GM19328 (cell line): ENCODE measurements around the gene COQ10B.
"Not testable (repeated sequence)": the region's sequence is repeated elsewhere in the genome, so short reads cannot be mapped to it uniquely, and the experiment has no call there.

Experiments used
- ATAC-seq: cut with Tn5 transposase; IDR thresholded peaks from one replicate; pipeline ENCODE4 v1.9.1; 2021; ENCODE audit warnings: mild to moderate bottlenecking, moderate library complexity; ENCODE audit not compliant: unreplicated experiment

The COQ10B gene

DNA sequence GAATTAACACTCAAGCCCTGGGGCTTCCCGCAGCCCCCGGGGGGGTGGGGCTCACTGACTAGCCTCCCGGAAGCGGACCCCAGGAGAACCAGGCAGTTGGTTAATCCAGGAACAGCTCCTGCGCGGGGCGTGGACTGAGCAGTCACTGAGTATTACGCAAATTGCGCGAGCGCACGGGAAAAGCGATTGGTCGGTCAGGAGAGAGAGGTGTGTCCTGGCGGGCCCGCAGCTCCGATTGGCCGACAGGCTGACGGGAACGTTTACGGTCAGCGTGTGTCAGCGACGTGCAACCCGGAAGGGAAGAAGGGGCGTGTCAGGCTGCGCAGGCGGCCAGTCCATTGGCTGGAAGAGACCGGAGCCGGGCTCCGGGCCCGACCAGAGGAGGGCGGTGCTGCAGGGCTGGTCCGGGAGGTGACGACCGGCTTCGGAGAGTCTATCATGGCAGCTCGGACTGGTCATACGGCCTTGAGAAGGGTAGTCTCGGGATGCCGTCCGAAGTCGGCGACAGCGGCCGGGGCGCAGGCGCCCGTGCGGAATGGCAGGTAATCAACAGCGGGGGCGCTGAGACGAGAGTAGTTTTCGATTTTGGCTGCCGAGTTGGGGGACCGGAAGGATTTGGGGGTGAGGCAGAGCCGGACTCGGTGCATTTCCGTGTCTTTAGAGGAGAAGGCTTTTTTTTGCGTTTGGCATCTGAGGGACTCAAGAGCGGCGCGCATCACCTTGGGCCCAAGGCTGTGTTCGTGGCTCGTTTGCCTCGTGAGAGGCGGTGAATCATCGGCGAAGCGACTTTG is at the start of gene COQ10B:
TSS of gene COQ10B (plus strand) at position 430 of the 791 bp plus-strand sequence. CDS start at position 439, 9 bp downstream.
- peak; percentile 96 for ATAC-seq

DNA sequence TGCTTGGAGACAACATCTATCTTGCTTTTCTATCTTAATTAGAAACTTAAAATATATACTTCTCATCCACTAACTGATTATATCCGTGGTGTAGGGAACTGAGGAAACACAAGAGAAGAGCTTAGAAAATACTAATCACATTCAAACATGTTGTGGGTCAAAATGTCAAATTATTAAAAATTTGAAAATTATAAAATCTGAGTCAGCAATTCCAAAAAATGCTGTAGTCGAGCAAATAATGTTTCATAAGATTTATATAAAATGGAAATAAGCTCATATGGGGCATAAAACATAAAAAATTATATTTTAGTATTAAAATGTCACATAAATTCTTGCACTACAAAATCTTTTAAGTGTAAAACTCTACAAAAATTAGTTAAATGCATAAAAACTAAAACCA is 47.8 kb upstream of the COQ10B start:
- no peak for ATAC-seq

DNA sequence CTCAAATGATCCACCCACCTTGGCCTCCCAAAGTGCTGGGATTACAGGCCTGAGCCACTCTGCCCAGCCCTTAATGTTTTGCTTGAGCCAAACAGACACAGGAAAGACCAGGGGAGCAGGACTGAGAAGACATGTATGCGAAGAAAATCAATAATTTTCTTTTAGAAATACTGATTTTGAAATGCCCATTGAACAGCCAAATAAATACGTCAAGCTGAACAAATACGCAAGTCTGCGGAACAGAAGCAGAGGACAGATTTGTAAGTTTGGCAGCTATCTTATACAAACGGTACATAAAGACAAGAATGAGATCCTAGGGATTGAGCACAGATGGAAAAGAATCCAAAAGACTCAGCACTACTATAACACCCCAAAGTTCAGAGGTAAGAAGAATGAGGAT is 39.3 kb upstream of the COQ10B start:
- ATAC-seq, result no peak

DNA sequence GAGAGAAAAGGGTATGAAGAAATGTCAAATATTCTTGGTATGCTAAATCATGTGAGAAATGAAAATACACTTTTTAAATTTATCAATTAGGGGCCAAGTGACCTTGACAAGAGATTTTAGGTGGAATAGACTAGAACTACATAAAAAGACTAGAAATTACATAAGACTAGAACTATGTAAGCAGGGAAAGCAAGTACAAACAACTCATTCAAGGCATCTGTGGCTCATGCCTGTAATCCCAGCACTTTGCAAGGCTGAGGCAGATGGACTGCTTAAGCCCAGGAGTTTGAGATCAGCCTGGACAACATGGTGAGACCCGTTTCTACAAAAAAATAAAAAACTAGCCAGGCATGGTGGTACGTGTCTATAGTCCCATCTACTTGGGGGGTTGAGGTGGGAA is 38.8 kb upstream of the COQ10B start:
- no peak for ATAC-seq

DNA sequence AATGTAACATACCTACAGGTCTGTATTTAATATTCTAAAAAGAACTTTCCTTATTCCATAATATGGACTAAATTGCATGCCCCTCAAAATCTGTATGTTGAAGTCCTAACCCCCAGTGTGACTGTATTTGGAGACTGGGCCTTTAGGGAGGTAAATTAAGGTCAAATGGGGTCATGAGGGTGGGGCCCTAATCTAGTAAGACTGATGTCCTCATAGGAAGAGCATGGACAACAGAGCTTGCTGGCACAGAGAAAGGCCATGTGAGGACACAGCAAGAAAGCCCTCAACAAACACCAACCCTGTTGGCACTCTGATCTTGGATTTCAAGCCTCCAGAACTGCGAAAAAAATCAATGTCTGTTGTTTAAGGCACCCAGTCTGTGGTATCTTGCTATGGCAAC is 37.1 kb upstream of the COQ10B start:
- no peak for ATAC-seq

DNA sequence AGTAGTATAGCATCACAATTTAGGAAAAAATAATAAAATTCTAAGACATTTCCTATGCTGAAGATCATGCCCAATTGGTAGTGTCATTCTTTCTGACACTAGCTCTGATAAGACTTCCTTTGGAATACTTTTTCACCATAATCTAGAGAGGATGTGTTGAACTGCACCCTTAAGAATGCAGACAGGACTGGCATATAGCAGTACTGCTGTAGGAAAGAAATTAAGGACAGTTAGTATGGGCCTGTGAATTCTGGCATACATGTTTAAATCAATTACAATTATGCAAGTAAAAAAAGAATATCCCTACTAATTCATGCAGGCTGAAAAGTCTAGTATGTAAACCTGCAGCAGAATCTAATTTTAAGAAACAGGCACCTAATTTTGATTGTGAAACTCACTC is 33.9 kb upstream of the COQ10B start:
- ATAC-seq, result no peak

DNA sequence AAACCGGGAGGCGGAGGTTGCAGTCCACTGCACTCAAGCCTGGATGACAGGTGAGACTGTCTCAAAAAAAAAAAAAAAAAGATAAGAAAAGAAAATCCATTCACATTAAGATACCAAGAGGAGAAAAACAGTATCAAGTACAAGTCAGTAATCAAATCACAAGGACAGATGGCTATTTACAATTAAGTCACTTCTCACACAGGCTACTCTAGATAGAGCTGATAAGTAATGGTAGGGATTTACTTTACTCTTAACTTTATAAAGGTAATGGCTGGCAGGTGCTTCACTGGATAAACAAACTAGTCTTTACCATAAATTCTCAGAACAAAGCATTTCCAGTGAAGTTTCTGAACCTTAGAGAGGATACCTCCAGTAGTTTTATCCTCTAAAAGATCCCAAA is 30.0 kb upstream of the COQ10B start:
- no peak for ATAC-seq

- no peak for ATAC-seq
These were observed 27.8 kb upstream of the COQ10B start for GRCh38 chr2:197425550-197425949.

DNA sequence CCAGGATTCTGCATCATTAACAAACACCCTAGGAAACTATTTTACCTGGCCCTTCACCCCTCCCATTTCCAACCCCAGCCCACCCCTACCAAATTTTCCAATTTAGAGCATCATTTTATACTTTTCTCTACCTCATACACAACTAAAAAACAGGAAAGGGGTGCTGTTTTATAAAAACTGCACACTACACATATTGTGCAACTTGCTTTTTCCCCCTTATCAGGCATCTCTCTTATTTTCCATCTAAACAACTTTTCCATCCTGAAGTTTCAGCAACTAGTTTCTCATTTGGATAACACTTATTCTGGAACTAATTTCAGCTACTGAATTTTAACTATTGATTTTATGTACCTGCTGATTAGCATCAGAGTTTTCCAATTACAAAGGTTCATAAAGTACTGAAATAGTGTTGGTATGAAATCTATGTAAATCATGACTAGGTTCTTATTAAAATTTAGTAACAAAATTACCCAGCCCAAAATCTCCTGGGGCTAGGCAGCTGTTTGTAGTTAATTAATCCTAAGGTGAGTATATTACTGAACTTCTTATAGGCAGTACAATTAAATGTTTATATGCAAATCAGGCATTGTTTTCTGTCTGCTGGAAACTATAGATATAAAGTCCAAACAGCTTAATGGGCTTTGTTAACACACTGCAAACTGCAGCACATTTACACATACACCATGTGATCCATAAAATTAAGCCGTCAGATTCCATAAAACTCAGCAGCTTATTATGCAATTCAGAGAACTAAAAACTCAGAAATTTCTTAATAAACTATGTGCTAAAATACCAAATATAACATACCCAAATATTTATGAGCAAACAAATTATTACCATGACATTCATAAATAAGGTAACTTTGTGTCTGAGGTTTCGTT is 26.4 kb upstream of the COQ10B start:
- ATAC-seq, result no peak

DNA sequence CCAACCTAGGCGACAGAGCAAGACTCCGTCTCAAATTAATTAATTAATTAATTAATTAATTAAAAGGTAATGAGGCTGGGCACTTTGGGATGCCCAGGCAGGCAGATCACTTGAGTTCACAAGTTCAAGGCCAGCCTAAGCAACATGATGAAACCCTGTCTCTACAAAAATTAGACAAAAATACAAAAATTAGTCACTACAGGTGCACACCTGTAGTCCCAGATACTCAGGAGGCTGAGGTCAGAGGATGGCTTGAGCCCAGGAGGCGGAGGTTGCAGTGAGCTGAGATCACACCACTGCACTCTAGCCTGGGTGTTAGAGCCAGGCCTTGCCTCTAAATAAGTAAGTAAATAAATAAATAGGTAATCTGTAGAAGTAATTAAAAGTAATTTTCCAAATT is 25.4 kb upstream of the COQ10B start:
- no peak for ATAC-seq

DNA sequence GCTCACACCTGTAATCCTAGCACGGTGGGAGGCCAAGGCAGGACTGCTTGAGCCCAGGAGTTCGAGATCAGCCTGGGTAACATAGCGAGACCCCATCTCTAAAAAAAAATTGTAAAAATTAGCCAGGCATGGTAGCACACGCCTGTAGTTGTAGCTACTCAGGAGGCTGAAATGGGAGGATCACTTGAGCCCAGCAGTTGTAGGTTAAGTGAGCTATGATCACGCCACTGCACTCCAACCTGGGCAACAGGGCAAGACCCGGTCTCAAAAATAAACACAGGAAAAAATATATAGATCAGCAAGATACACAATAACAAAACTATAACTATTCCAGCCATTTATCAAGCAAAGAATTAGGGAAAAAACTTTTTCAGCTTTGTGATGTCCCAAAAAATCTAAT is 21.5 kb upstream of the COQ10B start:
- no peak for ATAC-seq

- not testable (repeated sequence) for ATAC-seq
These were observed 20.8 kb upstream of the COQ10B start for GRCh38 chr2:197432527-197432926.

GRCh38 chr2:197433780-197434438 is 19.4 kb upstream of the COQ10B start:
- no peak for ATAC-seq

GRCh38 chr2:197434541-197435513 is 18.5 kb upstream of the COQ10B start, which contains the start of gene SF3B1:
TSS of gene SF3B1 (minus strand) at chr2:197435028. CDS start at chr2:197434999, 29 bp downstream.
- ATAC-seq, result peak; percentile 95

DNA sequence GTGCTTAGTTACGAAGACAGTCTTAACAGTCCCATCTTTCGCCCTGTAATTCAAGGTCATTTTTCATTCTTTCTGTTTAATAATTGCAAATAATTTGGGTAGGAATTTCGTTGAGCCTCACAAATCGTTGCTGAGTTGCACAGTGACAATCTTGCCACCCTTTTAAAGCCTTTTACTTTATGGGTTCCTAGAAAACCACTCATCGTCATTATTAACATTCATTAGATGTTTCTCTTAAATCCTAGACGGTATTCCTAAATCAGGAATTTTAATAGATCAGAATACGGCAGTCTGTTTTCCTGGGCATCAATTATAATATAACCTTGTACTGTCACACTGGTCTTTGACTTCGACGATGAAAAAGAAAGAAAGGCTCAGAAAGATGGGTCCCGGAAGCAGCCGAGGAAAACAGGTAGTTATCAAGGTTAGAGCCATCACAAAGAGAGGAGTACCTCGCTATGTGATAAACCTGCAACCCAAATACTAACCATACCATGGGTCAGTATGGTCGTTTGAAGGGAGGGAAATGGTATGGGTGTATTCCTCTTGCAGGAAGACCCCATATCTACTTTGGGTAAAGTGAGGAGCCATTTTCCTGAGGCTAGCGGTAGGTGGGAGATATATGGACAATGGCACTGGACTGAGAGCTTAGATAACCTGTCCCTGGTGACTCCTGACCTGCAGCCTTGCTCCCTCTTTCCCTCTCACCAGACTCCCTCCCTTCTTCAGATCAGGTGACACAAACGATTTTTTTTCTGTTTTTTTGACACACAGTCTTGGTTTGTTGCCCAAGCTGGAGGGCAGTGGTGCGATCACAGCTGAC is 17.5 kb upstream of the COQ10B start:
- ATAC-seq, result no peak

GRCh38 chr2:197437380-197437779 is 16.0 kb upstream of the COQ10B start:
- ATAC-seq, result no peak

- no peak for ATAC-seq
These were observed 10.5 kb upstream of the COQ10B start for GRCh38 chr2:197442857-197443256.

GRCh38 chr2:197445746-197446145 is 7.6 kb upstream of the COQ10B start:
- no peak for ATAC-seq

- ATAC-seq, result no peak
These were observed 6.5 kb upstream of the COQ10B start for GRCh38 chr2:197446844-197447243.
